ENCODE data around the gene MGME1. TPM values are rescaled to one million over a fixed set of nuclear protein-coding genes. Genes with fewer than 3 reads are reported as not detected.

MGME1 gene
- total RNA-seq, 1 donor from 2014 or later, result 25.0 TPM

DNA sequence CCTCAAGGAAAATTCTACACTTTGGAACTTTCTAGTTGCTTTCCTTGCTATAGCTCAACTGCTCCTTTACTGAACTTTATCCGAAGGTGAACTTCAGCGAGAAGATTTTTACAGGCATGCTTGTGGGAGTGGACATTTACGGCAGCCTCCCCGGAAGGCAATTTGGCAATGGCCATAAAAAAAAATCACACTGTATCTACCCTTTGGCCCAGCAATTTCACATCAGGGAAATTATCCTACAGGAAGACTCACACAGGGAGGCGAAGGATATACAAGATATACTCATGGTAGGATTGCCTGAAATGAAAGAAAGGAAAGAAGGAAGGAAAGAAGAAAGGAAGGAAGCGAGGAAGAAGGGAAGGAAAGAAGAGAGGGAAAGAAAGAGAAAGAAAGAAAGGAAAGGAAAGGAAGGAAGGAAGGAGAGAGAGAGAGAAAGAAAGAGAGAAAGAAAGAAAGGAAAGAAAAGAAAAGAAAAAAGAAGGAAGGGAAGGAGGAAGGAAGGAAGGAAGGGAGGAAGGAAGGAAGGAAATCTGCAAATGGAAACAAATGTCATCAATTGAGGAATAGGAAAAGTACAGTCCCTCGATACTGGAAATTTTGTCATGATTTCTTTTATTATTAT is 63.2 kb downstream of the MGME1 start:
- Mint-ChIP-seq H3K27me3 (ENCODE audit: low read depth) (no peaks in the 10 kb centered on the region), H3K9me3 (no peaks in the 10 kb centered on the region), H3K27ac (peak overlapping the region; percentile 14), H3K36me3 (peaks cover 2% of the 10 kb centered on the region), H3K4me1 (peaks cover 4% of the 10 kb centered on the region), H3K4me3 (no peak overlapping the region)
- no peak for DNase-seq (ENCODE audit: low spot score in 2 of 2, unreplicated experiment in 2 of 2)
- TF ChIP-seq, protein P1, sequence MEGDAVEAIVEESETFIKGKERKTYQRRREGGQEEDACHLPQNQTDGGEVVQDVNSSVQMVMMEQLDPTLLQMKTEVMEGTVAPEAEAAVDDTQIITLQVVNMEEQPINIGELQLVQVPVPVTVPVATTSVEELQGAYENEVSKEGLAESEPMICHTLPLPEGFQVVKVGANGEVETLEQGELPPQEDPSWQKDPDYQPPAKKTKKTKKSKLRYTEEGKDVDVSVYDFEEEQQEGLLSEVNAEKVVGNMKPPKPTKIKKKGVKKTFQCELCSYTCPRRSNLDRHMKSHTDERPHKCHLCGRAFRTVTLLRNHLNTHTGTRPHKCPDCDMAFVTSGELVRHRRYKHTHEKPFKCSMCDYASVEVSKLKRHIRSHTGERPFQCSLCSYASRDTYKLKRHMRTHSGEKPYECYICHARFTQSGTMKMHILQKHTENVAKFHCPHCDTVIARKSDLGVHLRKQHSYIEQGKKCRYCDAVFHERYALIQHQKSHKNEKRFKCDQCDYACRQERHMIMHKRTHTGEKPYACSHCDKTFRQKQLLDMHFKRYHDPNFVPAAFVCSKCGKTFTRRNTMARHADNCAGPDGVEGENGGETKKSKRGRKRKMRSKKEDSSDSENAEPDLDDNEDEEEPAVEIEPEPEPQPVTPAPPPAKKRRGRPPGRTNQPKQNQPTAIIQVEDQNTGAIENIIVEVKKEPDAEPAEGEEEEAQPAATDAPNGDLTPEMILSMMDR (IDR thresholded peaks at IDR 0.05; ENCODE audit: unreplicated experiment), result no peak

DNA sequence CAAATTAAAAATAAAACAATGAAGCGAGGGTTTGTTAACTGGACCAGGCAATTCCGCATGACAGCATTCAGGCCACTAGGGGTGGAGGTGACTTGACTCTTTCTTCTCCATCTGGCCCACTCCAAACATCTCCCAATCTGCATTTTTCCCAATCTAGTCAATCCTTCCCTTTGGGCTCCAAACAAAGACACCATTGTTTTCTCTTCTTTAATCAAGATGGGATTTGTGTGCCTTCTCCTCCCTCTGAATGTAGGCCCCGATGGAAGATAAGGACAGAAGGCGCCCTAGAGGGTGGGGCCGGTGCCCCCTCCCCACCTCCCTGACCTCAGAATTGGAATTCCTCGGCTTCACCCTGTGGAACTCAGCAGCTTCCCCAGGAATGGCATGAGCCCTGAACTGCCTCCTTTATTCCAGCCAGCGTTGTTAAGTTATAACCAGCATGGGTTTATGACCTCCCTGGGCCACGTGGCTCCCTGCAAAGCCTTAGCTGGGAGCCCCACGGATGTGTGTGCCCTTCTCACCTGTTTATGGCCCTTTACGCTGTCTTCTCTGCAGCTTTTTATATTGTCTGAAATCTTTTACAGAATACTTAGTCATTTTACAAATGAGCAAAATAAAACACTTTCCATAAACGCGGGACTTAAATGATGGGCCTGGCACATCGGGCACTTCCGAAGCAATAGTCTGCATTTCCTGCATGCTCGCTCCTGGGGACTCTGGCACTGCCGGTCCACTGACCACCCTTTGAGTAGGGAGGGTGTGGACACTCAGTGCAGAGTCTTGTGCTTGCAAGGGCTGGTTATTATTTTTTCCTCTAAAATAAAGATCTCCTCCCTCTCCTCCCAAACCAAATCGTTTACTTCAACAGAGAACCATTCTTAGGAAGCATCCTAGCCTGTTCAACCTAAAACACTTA is 64.4 kb downstream of the MGME1 start:
- Mint-ChIP-seq H3K27me3 (ENCODE audit: low read depth) (no peaks in the 10 kb centered on the region), H3K27ac (no peak overlapping the region), H3K4me1 (peaks cover 4% of the 10 kb centered on the region), H3K36me3 (peaks cover 2% of the 10 kb centered on the region), H3K4me3 (no peak overlapping the region), H3K9me3 (no peaks in the 10 kb centered on the region)
- TF ChIP-seq, protein P1 (IDR thresholded peaks at IDR 0.05; ENCODE audit: unreplicated experiment), result peak; percentile 33
- no peak for DNase-seq (ENCODE audit: low spot score in 2 of 2, unreplicated experiment in 2 of 2)

DNA sequence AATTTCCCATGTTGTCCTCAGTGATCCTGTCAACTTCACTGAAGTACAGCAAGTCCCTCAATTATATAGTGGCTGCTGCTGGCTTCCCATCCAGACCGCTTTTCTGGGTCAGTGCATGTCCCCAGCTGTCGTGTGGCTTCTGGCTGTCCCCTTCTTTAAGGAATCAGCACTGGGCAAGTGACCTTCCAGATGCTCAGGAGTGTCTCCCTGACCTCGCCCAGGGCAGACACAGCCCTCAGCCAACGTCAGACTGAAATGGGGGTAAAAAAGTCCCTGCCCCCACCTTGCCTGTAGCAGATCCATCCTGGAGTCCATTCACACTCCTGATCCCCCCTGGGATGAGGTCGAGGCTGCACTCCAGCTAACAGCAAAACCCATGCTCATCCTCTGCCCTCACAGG is 65.2 kb downstream of the MGME1 start:
- no peak overlapping the region for H3K4me3 Mint-ChIP-seq
- H3K36me3 Mint-ChIP-seq, result peaks cover 2% of the 10 kb centered on the region
- H3K27ac Mint-ChIP-seq, result no peak overlapping the region
- H3K4me1 Mint-ChIP-seq, result peaks cover 4% of the 10 kb centered on the region
- TF ChIP-seq, protein P1 (IDR thresholded peaks at IDR 0.05; ENCODE audit: unreplicated experiment), result no peak
- no peaks in the 10 kb centered on the region for H3K9me3 Mint-ChIP-seq
- DNase-seq (ENCODE audit: low spot score in 2 of 2, unreplicated experiment in 2 of 2), result no peak
- no peaks in the 10 kb centered on the region for H3K27me3 Mint-ChIP-seq (ENCODE audit: low read depth)

DNA sequence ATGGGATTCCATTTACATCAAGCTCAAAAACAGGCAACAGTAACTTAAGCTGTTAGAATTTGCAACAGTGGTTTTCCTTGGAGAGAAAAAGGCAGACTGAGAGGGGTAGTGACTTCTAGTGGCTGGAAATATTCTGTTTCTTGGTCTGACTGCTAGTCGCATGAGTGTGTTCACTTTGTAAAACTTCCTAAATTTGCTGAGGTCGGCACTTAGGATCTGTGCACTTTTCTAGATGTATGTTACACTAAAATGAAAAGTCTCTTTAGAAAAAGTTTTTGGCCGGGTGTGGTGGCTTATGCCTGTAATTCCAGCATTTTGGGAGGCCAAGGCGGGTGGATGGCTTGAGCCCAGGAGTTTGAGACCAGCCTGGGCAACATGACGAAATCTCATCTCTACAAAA is 70.2 kb downstream of the MGME1 start:
- DNase-seq (ENCODE audit: low spot score in 2 of 2, unreplicated experiment in 2 of 2), result no peak
- no peak overlapping the region for H3K27ac Mint-ChIP-seq
- peaks cover 6% of the 10 kb centered on the region for H3K9me3 Mint-ChIP-seq
- peaks cover 4% of the 10 kb centered on the region for H3K4me1 Mint-ChIP-seq
- H3K36me3 Mint-ChIP-seq, result peaks cover 11% of the 10 kb centered on the region
- TF ChIP-seq, protein P1 (IDR thresholded peaks at IDR 0.05; ENCODE audit: unreplicated experiment), result no peak
- H3K4me3 Mint-ChIP-seq, result no peak overlapping the region
- no peaks in the 10 kb centered on the region for H3K27me3 Mint-ChIP-seq (ENCODE audit: low read depth)

Other genes with a start within 250 kb of the MGME1 start
- gene SNX5, start 224 bp upstream of the MGME1 start, total RNA-seq, result 130 to 134 TPM (median 133 TPM) in 3 replicates
- 7.3 to 8.6 TPM (median 8.5 TPM) in 3 replicates for gene OVOL2, start 88.9 kb downstream of the MGME1 start, total RNA-seq
- gene KAT14, start 168.8 kb downstream of the MGME1 start, total RNA-seq, result 22.2 to 23.9 TPM (median 22.5 TPM) in 3 replicates
- gene PET117, start 168.8 kb downstream of the MGME1 start, total RNA-seq, result 14.1 to 15.7 TPM (median 14.4 TPM) in 3 replicates

Measured in mesothelial cell of epicardium (in vitro differentiated cells).